Activated naive CD4-positive, alpha-beta T cell (primary cell): Measurements from ENCODE around the gene NTPCR.

Source experiments
- DNase-seq, 4 experiments: peaks; one replicate each; lab custom pipeline; 2025; lab: John Stamatoyannopoulos, UW

Gene NTPCR

DNA sequence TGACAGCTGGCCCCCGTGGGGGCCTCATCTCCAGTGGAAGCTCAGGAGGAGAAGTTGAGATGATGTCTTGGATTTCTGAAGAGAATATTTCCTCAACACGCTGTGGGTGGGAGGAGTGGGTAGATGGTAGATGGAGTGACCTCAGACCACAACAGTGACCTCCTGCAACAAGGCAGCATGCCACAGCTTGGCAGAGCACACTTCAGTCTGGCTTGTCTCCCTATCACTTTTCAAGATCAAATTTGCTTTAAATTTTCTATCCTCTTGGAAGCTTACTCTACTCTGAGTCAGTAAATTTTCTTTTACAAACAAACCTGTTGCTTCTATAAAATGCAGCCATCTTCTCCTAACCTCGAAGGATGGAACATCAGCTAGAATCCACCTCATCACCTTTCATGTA lies 59.7 kb downstream of the NTPCR start:
- no peak for DNase-seq

DNA sequence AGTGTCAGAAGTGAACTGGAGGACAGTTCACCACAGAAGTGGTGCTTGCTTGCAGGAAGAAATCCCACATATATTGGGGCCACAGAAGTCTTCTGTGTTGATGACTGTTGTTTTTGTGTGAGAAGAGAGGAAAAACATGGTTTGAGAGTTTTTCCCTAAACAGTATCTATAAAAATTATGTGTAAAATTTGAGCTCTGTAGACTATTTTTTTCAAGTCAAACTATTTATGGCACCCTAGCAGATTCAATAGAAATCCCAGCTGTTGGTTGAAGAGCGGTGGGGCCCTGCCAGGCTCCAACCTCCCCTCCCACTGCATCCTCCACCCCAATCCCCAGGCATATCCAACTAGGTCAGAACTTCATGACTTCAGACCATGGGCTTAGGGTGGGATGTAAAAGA lies 61.6 kb downstream of the NTPCR start:
- no peak for DNase-seq

DNA sequence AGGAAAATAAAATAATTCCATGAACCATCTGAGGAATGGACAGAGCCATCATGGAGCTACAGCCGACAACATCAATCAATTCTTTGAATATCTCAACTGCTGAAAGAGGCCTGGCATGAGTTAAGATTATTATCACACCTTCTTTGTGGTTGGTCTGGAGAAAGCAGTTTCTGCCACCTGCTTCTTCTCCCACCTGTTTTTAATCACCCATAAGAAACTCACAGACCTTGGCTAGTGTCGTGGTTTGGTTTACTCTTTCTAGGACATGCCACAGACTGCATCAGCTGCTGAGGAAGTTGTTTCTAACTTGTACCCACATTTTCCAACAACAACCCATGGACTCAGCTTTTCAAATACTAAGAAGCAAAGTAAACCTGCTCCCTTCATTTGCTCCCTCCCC lies 65.6 kb downstream of the NTPCR start:
- DNase-seq, result no peak

DNA sequence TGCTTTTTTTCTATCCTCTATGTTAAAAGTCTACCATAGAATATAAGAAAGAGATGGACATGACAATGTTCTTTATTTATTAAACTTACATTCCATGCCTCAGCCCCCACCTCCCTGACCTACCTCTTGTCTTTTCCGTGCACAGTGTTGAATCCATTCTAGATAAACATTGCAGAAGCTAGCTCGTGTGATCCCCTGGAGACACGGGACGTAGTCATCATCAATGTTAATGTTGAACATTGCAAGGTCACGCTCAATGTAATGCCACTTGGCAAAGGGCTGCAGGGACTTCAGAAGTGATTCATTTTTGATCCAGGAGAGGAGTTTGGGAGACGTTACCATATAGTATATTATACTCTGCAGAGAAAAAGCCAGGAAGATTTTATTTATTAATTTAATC lies 66.4 kb downstream of the NTPCR start:
- DNase-seq, result no peak

DNA sequence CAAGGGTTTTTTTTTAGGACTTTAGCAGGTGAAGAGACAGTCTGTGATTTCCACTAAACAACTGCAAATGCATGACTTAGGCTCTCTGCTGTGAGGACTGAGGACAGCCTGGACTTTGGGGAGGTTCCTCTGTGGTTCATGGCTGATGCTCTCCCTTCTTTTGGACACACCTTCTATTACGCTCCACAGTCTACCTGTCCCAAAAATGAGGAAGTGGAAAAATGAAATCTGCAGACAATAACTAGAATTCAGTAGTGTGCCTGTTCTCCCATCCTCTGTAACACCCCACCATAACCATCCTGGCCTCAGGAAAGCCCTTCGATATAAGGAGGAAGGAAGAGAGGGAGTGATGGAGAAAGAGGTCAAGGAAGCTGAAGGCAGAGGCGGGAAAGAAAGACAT lies 68.7 kb downstream of the NTPCR start:
- no peak for DNase-seq

DNA sequence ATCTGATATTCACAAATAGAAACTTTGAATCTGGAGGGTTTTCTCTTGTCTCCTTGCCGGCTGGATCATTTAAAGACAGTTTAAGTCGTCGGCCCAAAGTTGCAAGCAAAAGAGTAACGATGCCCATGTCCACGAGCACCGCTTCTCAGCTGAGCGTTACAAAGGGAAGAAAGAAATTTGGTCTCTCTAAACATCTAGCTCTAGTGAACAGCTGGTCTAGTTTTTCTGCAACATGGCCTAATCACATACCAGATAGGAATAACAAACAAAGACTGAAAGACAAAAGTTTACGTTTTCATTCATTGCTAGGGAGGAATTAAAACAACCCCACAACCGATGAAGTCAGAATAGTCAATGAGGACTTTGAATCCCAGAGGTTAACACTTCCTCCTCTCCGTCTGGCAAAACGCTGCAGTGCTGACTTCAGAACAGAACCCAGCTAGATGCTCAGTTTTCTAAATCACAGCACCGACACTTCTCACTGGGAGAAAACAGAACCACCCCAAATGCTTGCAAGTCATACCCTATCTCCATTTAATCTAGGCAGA lies 69.4 kb downstream of the NTPCR start:
- DNase-seq, result no peak

DNA sequence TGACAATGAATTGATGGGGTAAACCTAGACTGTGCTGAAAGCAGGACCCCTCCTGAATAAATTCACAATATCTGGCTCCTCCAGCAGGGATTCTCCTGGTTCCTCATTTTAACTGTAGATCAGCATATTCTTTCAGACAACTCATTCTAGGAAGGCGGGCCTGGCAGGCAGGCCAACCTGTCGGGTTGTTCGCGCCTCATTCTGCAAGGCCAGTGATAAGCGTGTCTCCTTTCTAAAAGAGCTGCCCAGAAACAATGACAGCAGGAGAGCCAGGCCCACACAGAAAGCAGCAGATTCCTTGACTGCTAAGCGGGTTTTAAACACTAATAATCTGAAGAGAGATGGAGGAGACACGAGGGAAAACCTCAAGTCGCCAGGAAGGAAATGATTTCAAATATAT lies 70.0 kb downstream of the NTPCR start:
- no peak for DNase-seq

DNA sequence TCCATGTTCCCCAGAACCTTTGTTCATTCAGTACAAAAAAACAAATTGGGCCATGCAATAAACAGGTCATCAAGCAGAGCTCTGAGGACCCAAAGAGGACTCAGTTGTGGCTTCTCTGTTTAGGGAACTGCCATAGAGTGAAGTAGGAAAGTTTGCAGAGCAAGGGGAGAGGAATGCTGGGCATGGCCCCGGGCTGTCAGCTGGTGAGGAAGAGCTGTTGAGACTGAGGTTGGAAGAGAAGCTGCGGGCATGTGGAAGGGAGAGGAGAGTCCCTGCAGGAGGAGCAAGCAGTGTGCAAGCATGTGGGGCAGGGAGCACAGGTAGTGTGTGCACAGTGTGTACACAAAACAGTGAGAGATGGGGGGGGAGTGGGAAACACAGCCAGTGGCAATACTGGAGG lies 71.8 kb downstream of the NTPCR start:
- DNase-seq, result no peak

DNA sequence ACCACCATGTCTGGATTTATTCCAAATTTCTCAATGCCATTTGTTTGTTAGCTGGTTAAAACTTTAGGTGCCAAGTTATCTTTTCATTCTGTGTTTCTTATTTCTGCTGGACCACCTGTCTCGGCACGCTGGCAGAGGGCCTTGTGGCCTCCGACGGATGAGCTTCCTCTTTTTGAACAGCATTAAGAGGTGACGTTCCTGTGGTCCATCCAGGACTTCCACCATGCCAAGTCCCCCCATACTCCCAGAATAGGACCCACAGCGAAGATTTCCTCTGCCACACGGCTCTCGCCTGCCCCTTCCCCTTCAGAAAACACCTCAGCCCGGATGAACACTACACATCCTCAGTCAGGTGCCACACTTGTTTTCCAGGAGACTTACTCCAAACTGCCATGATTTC lies 73.8 kb downstream of the NTPCR start:
- no peak for DNase-seq

DNA sequence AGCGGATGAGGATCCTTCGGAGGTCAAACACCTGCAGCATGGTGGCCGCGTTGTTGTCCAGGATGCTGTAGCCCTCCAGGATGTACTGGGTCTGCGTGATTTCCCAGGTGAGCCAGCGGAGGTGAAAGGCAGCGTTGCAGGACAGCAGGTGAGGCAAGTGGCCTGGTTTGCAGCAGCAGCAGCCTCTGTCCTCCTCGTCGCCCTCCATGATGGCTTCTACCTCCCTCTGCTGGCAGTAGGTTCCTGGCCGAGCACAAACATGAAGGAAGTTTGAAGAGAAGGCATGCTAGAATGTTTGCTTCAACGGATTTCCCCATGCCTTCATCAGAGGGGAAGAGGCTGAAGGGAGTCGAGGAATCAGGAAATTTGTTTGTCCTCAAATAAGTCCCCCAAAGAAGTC lies 74.7 kb downstream of the NTPCR start:
- DNase-seq, result no peak

DNA sequence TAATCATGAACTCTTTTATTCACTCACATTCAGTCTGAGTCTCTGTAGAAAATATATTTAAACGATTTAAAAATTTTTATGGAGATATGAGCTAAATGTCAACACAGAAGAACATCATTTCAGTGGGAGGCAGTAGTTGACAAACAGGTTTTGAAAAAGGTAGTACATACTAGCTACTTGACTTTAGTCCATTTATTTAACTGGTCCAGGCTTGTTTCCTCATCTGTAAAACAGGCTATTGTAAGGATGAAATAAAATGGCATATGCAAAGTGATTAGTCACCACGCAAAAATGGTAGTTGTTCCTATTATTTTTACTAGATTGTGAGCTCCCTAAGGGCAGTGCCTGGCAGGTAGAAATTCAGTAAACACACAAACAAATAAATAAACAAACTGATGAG lies 75.2 kb downstream of the NTPCR start:
- no peak for DNase-seq

DNA sequence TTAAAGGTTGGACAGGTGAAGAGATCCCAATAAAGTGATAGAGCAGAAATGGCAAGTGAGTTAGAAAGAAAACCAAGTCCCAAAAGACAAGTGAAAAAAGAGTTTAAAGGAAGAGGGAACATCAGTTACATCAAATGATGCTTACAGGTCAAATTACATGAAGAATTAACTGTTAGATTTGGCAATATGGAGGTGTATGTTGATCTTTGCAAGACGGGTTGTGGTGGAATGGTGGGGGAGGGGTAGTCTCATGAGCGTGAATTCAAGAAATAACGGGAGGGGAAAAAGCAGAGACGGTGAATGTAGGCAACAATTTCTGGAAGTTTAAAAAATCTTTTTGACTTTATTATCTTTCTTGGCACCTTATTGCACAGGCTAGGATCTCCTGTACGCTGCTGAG lies 76.6 kb downstream of the NTPCR start:
- DNase-seq, result no peak

DNA sequence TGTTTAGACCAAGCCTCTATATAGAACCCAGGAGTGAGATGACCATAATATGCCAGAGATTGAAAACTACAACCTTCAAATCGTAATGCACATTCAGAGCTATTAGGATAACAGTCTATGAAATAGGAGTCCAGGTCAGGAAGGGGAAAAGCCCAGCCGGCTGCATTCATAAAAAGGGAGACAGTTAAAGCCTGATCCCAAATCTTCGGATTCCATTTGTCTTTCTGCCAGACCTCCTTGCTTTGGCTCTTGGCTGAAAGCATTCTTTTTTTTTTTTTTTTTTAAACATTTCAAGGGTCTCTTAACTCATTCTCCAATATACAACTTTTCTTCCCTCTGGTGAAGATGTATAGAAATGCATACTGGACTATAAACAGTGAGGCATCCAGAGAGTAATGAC lies 81.1 kb downstream of the NTPCR start:
- DNase-seq, result no peak

DNA sequence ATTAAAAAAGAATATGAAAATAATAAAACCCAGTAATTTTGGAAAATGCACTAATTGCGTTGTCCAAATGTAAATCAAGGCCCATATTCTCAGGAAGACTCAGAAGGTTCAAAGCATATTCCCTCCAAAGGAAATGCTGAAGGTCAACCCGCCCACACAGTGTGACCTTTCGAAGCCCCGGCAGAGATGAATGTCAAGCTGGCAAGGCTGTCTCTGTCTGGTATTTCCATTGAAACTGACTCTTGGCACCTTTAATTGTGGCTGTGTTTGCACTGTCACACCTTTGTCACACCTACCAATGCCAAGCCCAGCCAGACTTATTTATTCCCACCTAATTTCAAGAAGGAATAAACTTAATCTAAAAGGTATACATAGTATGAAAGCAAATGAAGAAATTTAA lies 82.5 kb downstream of the NTPCR start:
- DNase-seq, result no peak

DNA sequence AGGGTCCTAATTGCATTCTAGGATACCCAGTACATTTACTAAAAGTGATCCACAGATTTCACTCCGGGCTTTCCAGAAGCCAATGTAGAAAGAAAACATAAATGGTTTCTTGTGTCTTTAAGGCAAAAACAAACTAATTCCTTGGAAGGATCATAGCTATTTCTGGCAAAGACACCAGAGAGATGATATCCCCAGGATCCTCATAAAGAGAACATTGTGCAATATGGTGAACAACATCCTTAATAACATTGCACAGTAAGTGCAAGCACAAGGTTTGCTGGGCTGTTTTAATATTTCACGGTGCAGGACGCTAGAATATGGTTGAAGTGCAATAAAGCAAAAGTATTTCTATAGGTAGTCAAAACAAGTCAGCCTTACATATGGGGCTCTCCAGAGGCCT lies 83.0 kb downstream of the NTPCR start:
- no peak for DNase-seq
